B cell (primary cell): Measurements from ENCODE around the gene COG6. TPM values are rescaled to one million over a fixed set of nuclear protein-coding genes. Genes with fewer than 3 reads are reported as not detected.

Experiments
- ATAC-seq: fragments of 200-7000 bp; cut with Tn5 transposase; one replicate; pipeline ENCODE4 v1.10.0; 2021; ENCODE audit warnings: low read depth, mild to moderate bottlenecking, moderate number of reproducible peaks, moderate library complexity
- CTCF ChIA-PET: fragments of 350-600 bp; sonication (Branson Sonifier 250); formaldehyde crosslinking; loops from one replicate; lab custom pipeline; 2021; ENCODE audit warnings: antibody characterized with exemption, inconsistent platforms; lab: Charles Lee
- POLR2A ChIA-PET: fragments of 350-600 bp; sonication (Branson Sonifier 250); formaldehyde crosslinking; loops from one replicate; lab custom pipeline; 2021; ENCODE audit warnings: antibody characterized with exemption; lab: Charles Lee
- DNase-seq: peaks from one replicate; pipeline ENCODE4 v3.0.0; 2013
- H2AFZ ChIP-seq: 2 replicates; pipeline ENCODE4 v1.6.1; 2012; ENCODE audit warnings: mild to moderate bottlenecking, low read depth, low read length; ENCODE audit not compliant: insufficient read depth, poor library complexity, severe bottlenecking
- H3K27ac ChIP-seq, 2 donors: 1 replicate in 1 of 2; 2 replicates in 1 of 2; pipeline ENCODE4 v1.5.1; 2012 to 2013; ENCODE audit warnings: low read length in 2 of 2, mild to moderate bottlenecking in 2 of 2, moderate library complexity in 1 of 2
- H3K27me3 ChIP-seq, 4 experiments: fragments of 200-600 bp in 1 of 4; sonication (generic) in 1 of 4; replicated peaks in 1 of 4; 1 replicate in 2 of 4; 2 replicates in 2 of 4; pipeline versions ENCODE4 v1.6.1 to v1.7.0; 2013 to 2016; ENCODE audit warnings: low read length in 3 of 4, mild to moderate bottlenecking in 2 of 4, mixed read lengths in 1 of 4, moderate library complexity in 1 of 4; ENCODE audit not compliant: insufficient read depth in 4 of 4, control insufficient read depth in 3 of 4; ENCODE audit errors: control extremely low read depth in 1 of 4
- H3K36me3 ChIP-seq, 2 experiments: replicated peaks in 1 of 2; 1 replicate in 1 of 2; 2 replicates in 1 of 2; pipeline versions ENCODE4 v1.6.1 to v1.7.1; 2013; ENCODE audit warnings: low read length in 1 of 2; ENCODE audit not compliant: insufficient read depth in 2 of 2, control insufficient read depth in 1 of 2; ENCODE audit errors: control extremely low read depth in 1 of 2, extremely low read depth in 1 of 2
- H3K4me1 ChIP-seq, 2 donors: fragments of 200-600 bp in 1 of 2; sonication (generic) in 1 of 2; 1 replicate in 1 of 2; 2 replicates in 1 of 2; pipeline versions ENCODE4 v1.5.1 to v1.6.1; 2013 to 2017; ENCODE audit warnings: low read length in 2 of 2; ENCODE audit not compliant: control insufficient read depth in 2 of 2, insufficient read depth in 2 of 2
- H3K4me2 ChIP-seq: replicated peaks from 2 replicates; pipeline ENCODE3; 2012; ENCODE audit warnings: mild to moderate bottlenecking, low read depth, low read length; ENCODE audit not compliant: poor library complexity, severe bottlenecking
- H3K4me3 ChIP-seq, 5 experiments: fragments of 200-600 bp in 1 of 5; sonication (generic) in 1 of 5; 1 replicate in 3 of 5; 2 replicates in 2 of 5; pipeline versions ENCODE4 v1.5.1 to v1.7.0; 2011 to 2016; ENCODE audit warnings: low read length in 4 of 5, mild to moderate bottlenecking in 4 of 5, low read depth in 2 of 5, control low read depth in 1 of 5, moderate library complexity in 1 of 5; ENCODE audit not compliant: insufficient read depth in 1 of 5; ENCODE audit errors: control extremely low read depth in 1 of 5, extremely low read depth in 1 of 5
- H3K79me2 ChIP-seq: fragments of 200-600 bp; sonication (generic); one replicate; pipeline ENCODE4 v1.6.0; 2016; ENCODE audit warnings: low read length; ENCODE audit not compliant: control insufficient read depth, insufficient read depth
- H3K9ac ChIP-seq: fragments of 200-600 bp; sonication (generic); 2 replicates; pipeline ENCODE4 v1.6.1; 2017; ENCODE audit warnings: mild to moderate bottlenecking, low read length, moderate library complexity
- H3K9me3 ChIP-seq, 3 donors: one replicate each; pipeline versions ENCODE4 v1.6.1 to v1.7.1; 2013; ENCODE audit warnings: low read length in 2 of 3; ENCODE audit not compliant: control insufficient read depth in 2 of 3, insufficient read depth in 1 of 3; ENCODE audit errors: control extremely low read depth in 1 of 3
- H4K20me1 ChIP-seq: 2 replicates; pipeline ENCODE4 v1.6.0; 2012; ENCODE audit warnings: mild to moderate bottlenecking, low read length; ENCODE audit not compliant: insufficient read depth, control insufficient read depth, poor library complexity, severe bottlenecking
- H3K27ac Mint-ChIP-seq: one replicate; pipeline ENCODE4 v1.8.0; 2021; ENCODE audit warnings: mixed read lengths
- H3K27me3 Mint-ChIP-seq: one replicate; pipeline ENCODE4 v1.8.0; 2021; ENCODE audit warnings: mixed read lengths
- H3K4me1 Mint-ChIP-seq: one replicate; pipeline ENCODE4 v1.8.0; 2021; ENCODE audit warnings: mixed read lengths
- H3K4me3 Mint-ChIP-seq: one replicate; pipeline ENCODE4 v1.8.0; 2021; ENCODE audit warnings: mixed read lengths
- H3K9me3 Mint-ChIP-seq: one replicate; pipeline ENCODE4 v1.8.0; 2022; ENCODE audit warnings: mixed read lengths; ENCODE audit not compliant: insufficient read depth
- EZH2 ChIP-seq: IDR thresholded peaks from 2 replicates; pipeline ENCODE4 v1.6.1; 2012; ENCODE audit warnings: borderline replicate concordance, low read depth, mild to moderate bottlenecking, moderate library complexity, low read length; ENCODE audit not compliant: insufficient read depth, poor library complexity, severe bottlenecking
- WGBS: methylation state at CpG from one replicate; pipeline ENCODE4 v1.1.5; 2013; ENCODE audit warnings: missing lambda C conversion rate; ENCODE audit not compliant: insufficient coverage; 5-methylcytosine and 5-hydroxymethylcytosine counted together
- intact Hi-C: fragments of 100-400 bp; cut with micrococcal nuclease; formaldehyde crosslinking; loops from one replicate; pipeline ENCODE4 v1.10.0; 2022
- polyA plus RNA-seq: library from polyadenylated mRNA; depleted of rRNA; stranded (reverse); fragments of >200 nt; gene quantifications from 2 replicates; pipeline ENCODE4 v1.2.3, GENCODE V29; 2012
- total RNA-seq, 2 donors: library from RNA; stranded (reverse); fragments of 120-200 nt in 1 of 2; gene quantifications; 1 replicate in 1 of 2; 2 replicates in 1 of 2; pipeline versions ENCODE4 v1.2.3 to v1.2.4, GENCODE V29; 2013 to 2022
- TF ChIP-seq, protein P1 (sequence below): fragments of 200-600 bp; IDR thresholded peaks from one replicate; pipeline ENCODE4 v1.8.0; 2022; ENCODE audit warnings: antibody characterized with exemption, mild to moderate bottlenecking

The COG6 gene
- total and polyA plus RNA-seq, 2 donors (not counting 1 experiment from before 2014, with no cell fraction given) = 7.7 to 49.9 TPM

DNA sequence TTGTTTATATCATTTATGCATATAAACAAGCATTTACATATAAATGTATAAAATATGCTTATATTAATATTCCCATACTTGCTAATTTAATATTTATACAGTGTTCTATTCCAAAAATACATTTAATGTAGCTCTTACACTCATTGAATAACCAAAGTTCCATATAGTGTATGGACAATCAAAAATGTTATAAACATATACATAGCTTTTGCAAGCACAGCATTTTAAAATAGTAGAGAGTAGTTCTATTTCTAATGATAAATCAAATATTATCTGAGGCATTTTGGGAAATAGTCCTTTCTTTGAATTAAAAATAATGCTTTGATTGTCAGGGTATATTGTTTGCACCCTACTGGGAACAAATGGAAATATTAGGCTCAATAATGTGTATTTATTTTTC lies 22.5 kb upstream of the COG6 start:
- CTCF ChIA-PET = no interaction called here

DNA sequence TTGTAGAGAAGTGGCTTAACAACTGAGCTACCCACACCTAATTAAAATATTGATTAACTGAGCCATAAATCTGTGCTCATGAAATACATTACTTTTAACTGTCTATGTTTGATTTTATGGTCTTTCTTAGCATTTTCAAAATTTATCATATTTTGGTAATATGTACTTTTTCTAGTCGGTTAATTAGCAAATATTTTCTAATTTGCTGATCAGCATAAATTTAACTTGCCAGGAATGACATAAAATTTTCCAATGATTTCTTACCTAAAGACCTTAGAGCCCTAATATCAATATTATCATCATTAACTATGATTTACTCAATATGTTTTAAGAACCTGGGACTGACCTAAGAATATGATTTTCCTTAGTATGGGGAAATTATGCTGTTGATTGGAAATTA lies 19.9 kb upstream of the COG6 start:
- no peak overlapping the region for H2AFZ ChIP-seq
- no peak overlapping the region for H3K4me3 ChIP-seq
- H4K20me1 ChIP-seq = no peaks in the 10 kb centered on the region
- ATAC-seq = no peak
- ChIA-PET POLR2A (no interaction called here), CTCF (interaction anchor here (1.3 to 1.7 kb wide), 2 partner anchors 8 to 19 kb away, joined by 3 to 4 read pairs; no protein-coding TSS in a partner anchor)
- H3K9me3 ChIP-seq = peaks cover 0 to 15% (median 14%) of the 10 kb centered on the region in 3 donors
- H3K4me1 ChIP-seq = no peaks in the 10 kb centered on the region
- no peaks in the 10 kb centered on the region for H3K36me3 ChIP-seq
- peaks cover 0 to 8% (median 5%) of the 10 kb centered on the region in 4 experiments for H3K27me3 ChIP-seq
- no peak overlapping the region for H3K4me2 ChIP-seq
- no peak overlapping the region for H3K9ac ChIP-seq
- Mint-ChIP-seq H3K27me3 (peaks cover 45% of the 10 kb centered on the region), H3K4me1 (no peaks in the 10 kb centered on the region), H3K9me3 (peaks cover 15% of the 10 kb centered on the region), H3K4me3 (no peak overlapping the region), H3K27ac (no peak overlapping the region)
- no peaks in the 10 kb centered on the region for H3K79me2 ChIP-seq
- TF ChIP-seq EZH2 = no peak
- WGBS = no CpG with 5 or more reads among the region's 1 CpG
- no peak overlapping the region for H3K27ac ChIP-seq
- DNase-seq = no peak
- intact Hi-C loops = no loop called here

More for the DNA sequence above, 22.5 kb upstream of the COG6 start:
- Mint-ChIP-seq H3K4me1 (no peaks in the 10 kb centered on the region), H3K27me3 (peaks cover 31% of the 10 kb centered on the region), H3K9me3 (peaks cover 15% of the 10 kb centered on the region), H3K27ac (no peak overlapping the region), H3K4me3 (no peak overlapping the region)
- Histone ChIP-seq H4K20me1 (no peaks in the 10 kb centered on the region), H3K79me2 (no peaks in the 10 kb centered on the region), H2AFZ (no peak overlapping the region), H3K36me3 (no peaks in the 10 kb centered on the region), H3K27me3 (peaks cover 0 to 6% (median 3%) of the 10 kb centered on the region in 4 experiments), H3K9ac (no peak overlapping the region), H3K4me2 (no peak overlapping the region), H3K27ac (no peak overlapping the region), H3K4me1 (no peaks in the 10 kb centered on the region), H3K4me3 (no peak overlapping the region), H3K9me3 (peaks cover 0 to 14% (median 12%) of the 10 kb centered on the region in 3 donors)
- POLR2A ChIA-PET = no interaction called here
- ATAC-seq (no peak), DNase-seq (no peak)
- TF ChIP-seq, protein P1, sequence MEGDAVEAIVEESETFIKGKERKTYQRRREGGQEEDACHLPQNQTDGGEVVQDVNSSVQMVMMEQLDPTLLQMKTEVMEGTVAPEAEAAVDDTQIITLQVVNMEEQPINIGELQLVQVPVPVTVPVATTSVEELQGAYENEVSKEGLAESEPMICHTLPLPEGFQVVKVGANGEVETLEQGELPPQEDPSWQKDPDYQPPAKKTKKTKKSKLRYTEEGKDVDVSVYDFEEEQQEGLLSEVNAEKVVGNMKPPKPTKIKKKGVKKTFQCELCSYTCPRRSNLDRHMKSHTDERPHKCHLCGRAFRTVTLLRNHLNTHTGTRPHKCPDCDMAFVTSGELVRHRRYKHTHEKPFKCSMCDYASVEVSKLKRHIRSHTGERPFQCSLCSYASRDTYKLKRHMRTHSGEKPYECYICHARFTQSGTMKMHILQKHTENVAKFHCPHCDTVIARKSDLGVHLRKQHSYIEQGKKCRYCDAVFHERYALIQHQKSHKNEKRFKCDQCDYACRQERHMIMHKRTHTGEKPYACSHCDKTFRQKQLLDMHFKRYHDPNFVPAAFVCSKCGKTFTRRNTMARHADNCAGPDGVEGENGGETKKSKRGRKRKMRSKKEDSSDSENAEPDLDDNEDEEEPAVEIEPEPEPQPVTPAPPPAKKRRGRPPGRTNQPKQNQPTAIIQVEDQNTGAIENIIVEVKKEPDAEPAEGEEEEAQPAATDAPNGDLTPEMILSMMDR = no peak
- TF ChIP-seq EZH2 = no peak
- intact Hi-C loops = no loop called here
